Small intestine (tissue), 7 donors: Measurements from ENCODE around the gene PARP6. TPM values are rescaled to one million over a fixed set of nuclear protein-coding genes. Genes with fewer than 3 reads are reported as not detected.
A peak's percentile ranks its signal among the peaks of the same experiment; 100 is the strongest.

Experiments
- DNase-seq, 2 donors: peaks; one replicate each; pipeline versions ENCODE4 v3.0.0 to v3.0.0-alpha.2; 2013
- FAIRE-seq: peaks from 2 replicates; lab custom pipeline; 2012; peaks lifted over from hg19 to GRCh38; lab: Jason Lieb, UNC
- H3K27ac ChIP-seq, 3 donors: one replicate each; pipeline ENCODE4 v1.5.1; 2013; ENCODE audit warnings: low read length in 2 of 3, mild to moderate bottlenecking in 2 of 3, control low read depth in 1 of 3, inconsistent platforms in 1 of 3, low read depth in 1 of 3, moderate library complexity in 1 of 3
- H3K27me3 ChIP-seq, 3 donors: one replicate each; pipeline ENCODE4 v1.6.1; 2013; ENCODE audit warnings: low read length in 3 of 3, inconsistent platforms in 1 of 3; ENCODE audit not compliant: control insufficient read depth in 3 of 3, insufficient read depth in 3 of 3
- H3K36me3 ChIP-seq, 3 donors: one replicate each; pipeline ENCODE4 v1.6.1; 2013; ENCODE audit warnings: low read length in 3 of 3, inconsistent platforms in 1 of 3, low read depth in 1 of 3, mild to moderate bottlenecking in 1 of 3, moderate library complexity in 1 of 3; ENCODE audit not compliant: control insufficient read depth in 3 of 3, insufficient read depth in 2 of 3
- H3K4me1 ChIP-seq, 3 donors: one replicate each; pipeline ENCODE4 v1.6.1; 2013; ENCODE audit warnings: low read length in 2 of 3, inconsistent platforms in 1 of 3, low read depth in 1 of 3, mild to moderate bottlenecking in 1 of 3, moderate library complexity in 1 of 3; ENCODE audit not compliant: control insufficient read depth in 3 of 3, insufficient read depth in 2 of 3
- H3K4me3 ChIP-seq, 3 donors: one replicate each; pipeline ENCODE4 v1.5.1; 2013; ENCODE audit warnings: low read length in 3 of 3, control low read depth in 1 of 3, inconsistent platforms in 1 of 3, low read depth in 1 of 3, mild to moderate bottlenecking in 1 of 3, moderate library complexity in 1 of 3
- H3K9me3 ChIP-seq, 2 donors: one replicate each; pipeline ENCODE4 v1.6.1; 2013; ENCODE audit warnings: low read depth in 1 of 2, low read length in 1 of 2; ENCODE audit not compliant: control insufficient read depth in 2 of 2, insufficient read depth in 1 of 2
- WGBS, 3 donors: extraction: QIAGEN DNeasy Blood & Tissue Kit; methylation state at CpG; one replicate each; pipeline ENCODE4 v1.1.7; 2013; 5-methylcytosine and 5-hydroxymethylcytosine counted together
- polyA plus RNA-seq, 4 donors: library from polyadenylated mRNA; stranded (reverse) in 3 of 4; unstranded in 1 of 4; fragments of 200-250 nt in 3 of 4; fragments of 120-200 nt in 1 of 4; gene quantifications; one replicate each; pipeline versions ENCODE4 v1.2.1 to v1.2.3, GENCODE V29; 2013
- donor health status: healthy with polysubstance abuse.
- donor health status: control.
- donor health status: control.
- donor health status: Bipolar disorder and iron deficiency.
- donor health status: healthy.

The PARP6 gene
- polyA plus RNA-seq, 4 donors: 22.7 to 81.2 (median 69.2) TPM

GRCh38 chr15:72198356-72199204 lies 73.8 kb downstream of the PARP6 start:
- DNase-seq (peak; percentile 39 to 71), FAIRE-seq (no peak)
- Histone ChIP-seq H3K27ac (peak overlapping the region in 1 of 3 donors; percentile 68), H3K9me3 (no peaks in the 10 kb centered on the region), H3K4me1 (peaks cover 0 to 27% (median 3%) of the 10 kb centered on the region in 3 donors), H3K36me3 (peaks cover 11 to 58% (median 21%) of the 10 kb centered on the region in 3 donors), H3K4me3 (no peak overlapping the region), H3K27me3 (peaks cover 0 to 13% (median 0%) of the 10 kb centered on the region in 3 donors)
- 47 to 65% (median 59%) methylated on average over 10 to 11 of the region's 11 CpGs for whole genome bisulfite sequencing, 3 donors

- WGBS, 3 donors: 11 to 20% (median 14%) methylated on average over 32 to 83 of the region's 83 CpGs
- Histone ChIP-seq H3K36me3 (peaks cover 11 to 49% (median 17%) of the 10 kb centered on the region in 3 donors), H3K4me1 (peaks cover 0 to 27% (median 3%) of the 10 kb centered on the region in 3 donors), H3K4me3 (peak within 1 kb of the TSS in 2 of 3 donors; percentile 43 to 45), H3K27ac (no peak within 1 kb of the TSS), H3K27me3 (peaks cover 0 to 13% (median 0%) of the 10 kb centered on the region in 3 donors), H3K9me3 (no peaks in the 10 kb centered on the region)
- DNase-seq (peak; percentile 60 to 65), FAIRE-seq (no peak)
These were observed 74.6 kb downstream of the PARP6 start, which contains the start of gene GRAMD2A for GRCh38 chr15:72197460-72198355. Gene GRAMD2A (minus strand): TSS chr15:72197787.

GRCh38 chr15:72197041-72197459 lies 75.3 kb downstream of the PARP6 start:
- Histone ChIP-seq H3K27me3 (peaks cover 0 to 13% (median 0%) of the 10 kb centered on the region in 3 donors), H3K27ac (no peak overlapping the region), H3K4me1 (peaks cover 0 to 27% (median 3%) of the 10 kb centered on the region in 3 donors), H3K9me3 (no peaks in the 10 kb centered on the region), H3K36me3 (peaks cover 8 to 42% (median 15%) of the 10 kb centered on the region in 3 donors), H3K4me3 (peak overlapping the region in 2 of 3 donors; percentile 43 to 45)
- 6 to 13% (median 11%) methylated on average over 33 to 35 of the region's 35 CpGs for WGBS, 3 donors
- FAIRE-seq (no peak), DNase-seq (peak; percentile 28 to 61)

GRCh38 chr15:72196409-72197040 lies 75.8 kb downstream of the PARP6 start:
- FAIRE-seq: no peak
- DNase-seq: no peak
- H3K4me3 ChIP-seq: peak overlapping the region in 1 of 3 donors; percentile 43
- 70 to 75% (median 73%) methylated on average over 13 of the region's 13 CpGs for WGBS, 3 donors
- peaks cover 8 to 38% (median 15%) of the 10 kb centered on the region in 3 donors for H3K36me3 ChIP-seq
- peaks cover 0 to 13% (median 0%) of the 10 kb centered on the region in 3 donors for H3K27me3 ChIP-seq
- H3K4me1 ChIP-seq: peaks cover 0 to 27% (median 3%) of the 10 kb centered on the region in 3 donors
- no peak overlapping the region for H3K27ac ChIP-seq
- H3K9me3 ChIP-seq: no peaks in the 10 kb centered on the region

- no peak for FAIRE-seq
- H3K4me3 ChIP-seq: no peak overlapping the region
- 20 to 60% (median 48%) methylated on average over 6 of the region's 6 CpGs for WGBS, 3 donors
- peaks cover 0 to 13% (median 0%) of the 10 kb centered on the region in 3 donors for H3K27me3 ChIP-seq
- no peak for DNase-seq
- no peaks in the 10 kb centered on the region for H3K9me3 ChIP-seq
- peaks cover 0 to 24% (median 1%) of the 10 kb centered on the region in 3 donors for H3K4me1 ChIP-seq
- H3K27ac ChIP-seq: no peak overlapping the region
- H3K36me3 ChIP-seq: peaks cover 3 to 23% (median 7%) of the 10 kb centered on the region in 3 donors
These were observed 77.2 kb downstream of the PARP6 start for GRCh38 chr15:72195101-72195511.

GRCh38 chr15:72193836-72194396 lies 78.4 kb downstream of the PARP6 start:
- 44 to 65% (median 53%) methylated on average over 8 of the region's 8 CpGs for WGBS, 3 donors
- peaks cover 0 to 13% (median 0%) of the 10 kb centered on the region in 3 donors for H3K27me3 ChIP-seq
- peaks cover 0 to 13% (median 0%) of the 10 kb centered on the region in 3 donors for H3K4me1 ChIP-seq
- no peaks in the 10 kb centered on the region for H3K9me3 ChIP-seq
- peaks cover 0 to 12% (median under 1%) of the 10 kb centered on the region in 3 donors for H3K36me3 ChIP-seq
- no peak overlapping the region for H3K4me3 ChIP-seq
- H3K27ac ChIP-seq: no peak overlapping the region
- FAIRE-seq (no peak), DNase-seq (no peak)

- no peak for DNase-seq
- Histone ChIP-seq H3K27me3 (peaks cover 0 to 9% (median 0%) of the 10 kb centered on the region in 3 donors), H3K36me3 (no peaks in the 10 kb centered on the region), H3K4me1 (peaks cover 0 to 4% (median 0%) of the 10 kb centered on the region in 3 donors), H3K4me3 (no peak overlapping the region), H3K9me3 (no peaks in the 10 kb centered on the region), H3K27ac (no peak overlapping the region)
- 15 to 66% (median 42%) methylated on average over 3 of the region's 3 CpGs for WGBS, 3 donors
- FAIRE-seq: no peak
These were observed 79.9 kb downstream of the PARP6 start for GRCh38 chr15:72192416-72192815.
